OCI-LY3 (cell line): Measurements from ENCODE around the gene TBC1D16.

Experiments used
- EZH2phosphoT487 ChIP-seq: fragments of 200-600 bp; shearing (Covaris generic); IDR thresholded peaks from 2 replicates; pipeline ENCODE4 v1.6.1; 2018; ENCODE audit warnings: antibody characterized with exemption, mixed run types, low read depth
- TF ChIP-seq, protein P1 (sequence below): fragments of 200-600, 300-600 bp; sonication (generic); IDR thresholded peaks from 2 replicates; pipeline ENCODE4 v1.5.1; 2014; ENCODE audit warnings: antibody characterized with exemption, low read length, low read depth

DNA sequence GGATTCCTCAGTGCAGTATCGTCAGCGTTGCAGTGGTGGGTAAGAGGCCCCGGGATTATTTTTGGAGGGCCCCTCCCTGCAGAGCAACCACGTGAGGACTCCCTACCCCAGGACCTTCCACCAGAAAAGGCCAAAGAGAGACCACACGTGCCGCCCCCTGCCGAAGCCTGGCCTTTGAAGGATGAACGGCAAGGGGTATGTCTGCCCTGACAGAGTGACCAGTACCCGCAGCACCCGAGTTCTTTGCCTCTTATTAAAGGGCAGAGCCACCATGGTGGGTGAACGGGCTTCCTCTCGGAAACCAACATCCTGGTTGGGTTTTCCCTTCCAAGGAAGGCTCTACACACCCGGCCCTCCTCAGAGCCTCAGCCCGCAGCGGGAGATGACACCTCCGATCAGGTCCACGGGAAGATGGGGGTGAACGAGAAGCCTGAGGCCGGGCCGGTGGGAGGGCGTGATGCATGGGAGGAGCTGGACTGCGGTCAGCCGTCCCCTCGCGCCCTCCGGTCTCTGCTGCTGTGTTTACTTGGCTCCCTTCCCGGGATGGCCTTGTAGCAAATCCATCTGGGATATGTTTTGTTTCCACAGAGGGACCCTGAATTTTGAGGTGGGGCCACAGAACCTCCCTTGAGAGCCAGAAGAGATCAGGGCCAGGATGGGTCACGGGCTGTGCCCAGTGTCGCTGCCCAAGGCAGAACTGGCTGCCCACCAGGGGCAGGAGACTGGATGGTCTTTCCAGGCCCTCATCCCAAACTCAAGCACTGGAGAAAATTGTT, 49.1 kb downstream of the TBC1D16 start:
- TF ChIP-seq, protein P1, sequence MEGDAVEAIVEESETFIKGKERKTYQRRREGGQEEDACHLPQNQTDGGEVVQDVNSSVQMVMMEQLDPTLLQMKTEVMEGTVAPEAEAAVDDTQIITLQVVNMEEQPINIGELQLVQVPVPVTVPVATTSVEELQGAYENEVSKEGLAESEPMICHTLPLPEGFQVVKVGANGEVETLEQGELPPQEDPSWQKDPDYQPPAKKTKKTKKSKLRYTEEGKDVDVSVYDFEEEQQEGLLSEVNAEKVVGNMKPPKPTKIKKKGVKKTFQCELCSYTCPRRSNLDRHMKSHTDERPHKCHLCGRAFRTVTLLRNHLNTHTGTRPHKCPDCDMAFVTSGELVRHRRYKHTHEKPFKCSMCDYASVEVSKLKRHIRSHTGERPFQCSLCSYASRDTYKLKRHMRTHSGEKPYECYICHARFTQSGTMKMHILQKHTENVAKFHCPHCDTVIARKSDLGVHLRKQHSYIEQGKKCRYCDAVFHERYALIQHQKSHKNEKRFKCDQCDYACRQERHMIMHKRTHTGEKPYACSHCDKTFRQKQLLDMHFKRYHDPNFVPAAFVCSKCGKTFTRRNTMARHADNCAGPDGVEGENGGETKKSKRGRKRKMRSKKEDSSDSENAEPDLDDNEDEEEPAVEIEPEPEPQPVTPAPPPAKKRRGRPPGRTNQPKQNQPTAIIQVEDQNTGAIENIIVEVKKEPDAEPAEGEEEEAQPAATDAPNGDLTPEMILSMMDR: no peak
- no peak for TF ChIP-seq EZH2phosphoT487
